K562 (cell line): Measurements from ENCODE around the gene CDKL1. TPM values are rescaled to one million over a fixed set of nuclear protein-coding genes. Genes with fewer than 3 reads are reported as not detected.

Experiments used
- CHD1 ChIP-seq: fragments of 200-600 bp; sonication (generic); IDR thresholded peaks from one replicate; pipeline ENCODE4 v1.6.1; 2012; ENCODE audit warnings: mild to moderate bottlenecking, moderate library complexity, low read length, inconsistent platforms
- EZH2 ChIP-seq: IDR thresholded peaks from 2 replicates; pipeline ENCODE4 v1.6.1; 2012; ENCODE audit warnings: low read depth, mild to moderate bottlenecking, inconsistent platforms, low read length, borderline replicate concordance
- HES1 ChIP-seq: fragments of 450-650 bp; IDR thresholded peaks from 2 replicates; pipeline ENCODE4 v1.6.1; 2016; ENCODE audit warnings: low read depth, mild to moderate bottlenecking, moderate library complexity
- KHSRP ChIP-seq: fragments of 450-650 bp; IDR thresholded peaks from 2 replicates; pipeline ENCODE4 v1.6.1; 2017
- NR2C2 ChIP-seq, 2 experiments: fragments of 200-800 bp in 1 of 2; sonication (Bioruptor generic) in 1 of 2; sonication (generic) in 1 of 2; formaldehyde crosslinking in 1 of 2; IDR thresholded peaks; 2 replicates each; pipeline versions ENCODE4 v1.6.1 to v1.8.0; 2016 to 2022; ENCODE audit warnings: mild to moderate bottlenecking in 1 of 2, missing compliant biosample characterization in 1 of 2, missing genetic modification characterization in 1 of 2, missing genetic modification reagents in 1 of 2
- SIN3A ChIP-seq, 2 experiments: fragments of 150-350 bp in 1 of 2; IDR thresholded peaks; 2 replicates each; pipeline ENCODE4 v1.6.1; 2011 to 2016; ENCODE audit warnings: borderline replicate concordance in 2 of 2, low read depth in 2 of 2, low read length in 2 of 2, mild to moderate bottlenecking in 2 of 2, moderate library complexity in 2 of 2; ENCODE audit not compliant: control insufficient read depth in 1 of 2
- SMARCA5 ChIP-seq: fragments of 450-650 bp; IDR thresholded peaks from 2 replicates; pipeline ENCODE4 v1.6.1; 2016
- TOE1 ChIP-seq, 2 experiments: fragments of 450-650 bp in 1 of 2; sonication (generic) in 1 of 2; formaldehyde crosslinking in 1 of 2; IDR thresholded peaks; 2 replicates each; pipeline versions ENCODE4 v1.7.1 to v1.8.0; 2016 to 2022; ENCODE audit warnings: borderline replicate concordance in 2 of 2, mild to moderate bottlenecking in 2 of 2, antibody characterized with exemption in 1 of 2, inconsistent platforms in 1 of 2, low read depth in 1 of 2, missing genetic modification reagents in 1 of 2, moderate library complexity in 1 of 2
- VEZF1 ChIP-seq: fragments of 200-800 bp; sonication (Bioruptor generic); IDR thresholded peaks from 2 replicates; pipeline ENCODE4 v1.6.1; 2017; ENCODE audit warnings: missing genetic modification characterization, missing compliant biosample characterization
- ZNF140 ChIP-seq: fragments of 250-450 bp; sonication (Bioruptor Pico); IDR thresholded peaks from 2 replicates; pipeline ENCODE4 v1.8.0; 2021; ENCODE audit warnings: moderate library complexity, mild to moderate bottlenecking, inconsistent platforms
- ZNF436 ChIP-seq: fragments of 250-450, 450-650 bp; sonication (Bioruptor Pico); formaldehyde crosslinking; IDR thresholded peaks from 2 replicates; pipeline ENCODE4 v1.7.0; 2020; ENCODE audit warnings: mild to moderate bottlenecking
- polyA plus RNA-seq, 8 experiments: library from polyadenylated mRNA; depleted of rRNA in 4 of 8; stranded (reverse) in 5 of 8; unstranded in 3 of 8; fragments of >200 nt; fragmentation: Nextera tagmentation in 2 of 8; fragmentation: Illumina TruSeq in 1 of 8; extraction: Ambion mirVana in 2 of 8; extraction: Trizol in 1 of 8; gene quantifications; 2 replicates each; pipeline versions ENCODE4 v1.2.1 to v1.2.3, GENCODE V29; 2011 to 2014; ENCODE audit warnings: inconsistent platforms in 1 of 8, missing spikeins in 1 of 8
- total RNA-seq, 7 experiments: library from RNA; depleted of rRNA in 6 of 7; stranded (reverse); fragments of >200 nt in 6 of 7; fragmentation: Illumina TruSeq in 2 of 7; extraction: Trizol in 2 of 7; gene quantifications; 2 replicates each; pipeline versions ENCODE4 v1.2.1 to v1.2.3, GENCODE V29; 2011 to 2021; ENCODE audit warnings: low replicate concordance in 1 of 7
- TF ChIP-seq, protein P1 (sequence below): fragments of 450-650 bp; formaldehyde crosslinking; IDR thresholded peaks from 2 replicates; pipeline ENCODE4 v1.4.0; 2020; ENCODE audit warnings: mild to moderate bottlenecking, moderate library complexity
- TF ChIP-seq, protein P2 (sequence below), 2 experiments: fragments of 450-650 bp; IDR thresholded peaks; 2 replicates each; pipeline ENCODE4 v1.6.1; 2016; ENCODE audit warnings: mild to moderate bottlenecking in 2 of 2, borderline replicate concordance in 1 of 2, low read depth in 1 of 2, moderate library complexity in 1 of 2

CDKL1 gene
- total and polyA plus RNA-seq, 9 of the 15 experiments (the other 6 are each of a cell fraction or from before 2014, with no cell fraction given) = 2.3 to 35.0 (median 7.5) TPM

DNA sequence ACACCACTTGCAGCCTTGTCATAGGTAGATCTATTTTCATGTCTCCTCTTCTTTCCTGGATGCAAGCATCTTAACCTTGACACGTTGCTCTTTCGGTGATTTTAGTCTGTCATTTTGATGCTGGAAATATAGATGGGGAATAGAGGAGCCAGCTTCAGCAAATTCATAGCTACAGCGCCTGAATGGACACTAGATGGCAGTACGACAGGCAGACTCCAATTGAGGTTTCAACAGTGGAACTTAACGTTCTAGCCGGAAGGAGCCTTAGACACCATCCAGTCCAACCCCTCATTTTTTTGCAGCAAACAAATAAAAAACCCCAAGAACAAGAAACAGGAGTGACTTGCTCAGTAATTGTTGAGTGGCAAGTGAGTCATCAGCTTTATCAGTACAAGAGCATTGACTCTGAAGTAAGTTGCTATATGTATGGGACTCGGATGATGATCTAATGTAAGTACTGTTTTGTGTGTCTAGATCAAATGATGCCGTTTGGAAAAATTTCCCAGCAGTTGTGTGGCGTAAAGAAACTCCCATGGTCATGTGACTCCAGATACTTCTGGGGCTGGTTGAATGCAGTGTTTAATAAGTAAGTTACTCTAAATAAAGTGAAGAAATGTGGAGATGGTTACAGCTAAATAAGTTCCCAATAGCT lies 75.5 kb downstream of the CDKL1 start (continued):
- TF ChIP-seq, protein P1, sequence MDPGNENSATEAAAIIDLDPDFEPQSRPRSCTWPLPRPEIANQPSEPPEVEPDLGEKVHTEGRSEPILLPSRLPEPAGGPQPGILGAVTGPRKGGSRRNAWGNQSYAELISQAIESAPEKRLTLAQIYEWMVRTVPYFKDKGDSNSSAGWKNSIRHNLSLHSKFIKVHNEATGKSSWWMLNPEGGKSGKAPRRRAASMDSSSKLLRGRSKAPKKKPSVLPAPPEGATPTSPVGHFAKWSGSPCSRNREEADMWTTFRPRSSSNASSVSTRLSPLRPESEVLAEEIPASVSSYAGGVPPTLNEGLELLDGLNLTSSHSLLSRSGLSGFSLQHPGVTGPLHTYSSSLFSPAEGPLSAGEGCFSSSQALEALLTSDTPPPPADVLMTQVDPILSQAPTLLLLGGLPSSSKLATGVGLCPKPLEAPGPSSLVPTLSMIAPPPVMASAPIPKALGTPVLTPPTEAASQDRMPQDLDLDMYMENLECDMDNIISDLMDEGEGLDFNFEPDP (CRISPR knock-in tag) = no peak
- TF ChIP-seq NR2C2 (CRISPR knock-in tag; IDR thresholded peaks at IDR 0.05) = no peak
- 0 out of 2 replicates have a peak, but pooled peaks have one; percentile 16 for TF ChIP-seq NR2C2 (tag; IDR thresholded peaks at IDR 0.05)
- TF ChIP-seq EZH2 = no peak
- TF ChIP-seq SMARCA5 = no peak
- TF ChIP-seq VEZF1 (CRISPR knock-in tag) = 0 out of 2 replicates have a peak, but pooled peaks have one; percentile 6
- no peak for TF ChIP-seq ZNF140
- no peak for TF ChIP-seq KHSRP
- TF ChIP-seq, protein P2, sequence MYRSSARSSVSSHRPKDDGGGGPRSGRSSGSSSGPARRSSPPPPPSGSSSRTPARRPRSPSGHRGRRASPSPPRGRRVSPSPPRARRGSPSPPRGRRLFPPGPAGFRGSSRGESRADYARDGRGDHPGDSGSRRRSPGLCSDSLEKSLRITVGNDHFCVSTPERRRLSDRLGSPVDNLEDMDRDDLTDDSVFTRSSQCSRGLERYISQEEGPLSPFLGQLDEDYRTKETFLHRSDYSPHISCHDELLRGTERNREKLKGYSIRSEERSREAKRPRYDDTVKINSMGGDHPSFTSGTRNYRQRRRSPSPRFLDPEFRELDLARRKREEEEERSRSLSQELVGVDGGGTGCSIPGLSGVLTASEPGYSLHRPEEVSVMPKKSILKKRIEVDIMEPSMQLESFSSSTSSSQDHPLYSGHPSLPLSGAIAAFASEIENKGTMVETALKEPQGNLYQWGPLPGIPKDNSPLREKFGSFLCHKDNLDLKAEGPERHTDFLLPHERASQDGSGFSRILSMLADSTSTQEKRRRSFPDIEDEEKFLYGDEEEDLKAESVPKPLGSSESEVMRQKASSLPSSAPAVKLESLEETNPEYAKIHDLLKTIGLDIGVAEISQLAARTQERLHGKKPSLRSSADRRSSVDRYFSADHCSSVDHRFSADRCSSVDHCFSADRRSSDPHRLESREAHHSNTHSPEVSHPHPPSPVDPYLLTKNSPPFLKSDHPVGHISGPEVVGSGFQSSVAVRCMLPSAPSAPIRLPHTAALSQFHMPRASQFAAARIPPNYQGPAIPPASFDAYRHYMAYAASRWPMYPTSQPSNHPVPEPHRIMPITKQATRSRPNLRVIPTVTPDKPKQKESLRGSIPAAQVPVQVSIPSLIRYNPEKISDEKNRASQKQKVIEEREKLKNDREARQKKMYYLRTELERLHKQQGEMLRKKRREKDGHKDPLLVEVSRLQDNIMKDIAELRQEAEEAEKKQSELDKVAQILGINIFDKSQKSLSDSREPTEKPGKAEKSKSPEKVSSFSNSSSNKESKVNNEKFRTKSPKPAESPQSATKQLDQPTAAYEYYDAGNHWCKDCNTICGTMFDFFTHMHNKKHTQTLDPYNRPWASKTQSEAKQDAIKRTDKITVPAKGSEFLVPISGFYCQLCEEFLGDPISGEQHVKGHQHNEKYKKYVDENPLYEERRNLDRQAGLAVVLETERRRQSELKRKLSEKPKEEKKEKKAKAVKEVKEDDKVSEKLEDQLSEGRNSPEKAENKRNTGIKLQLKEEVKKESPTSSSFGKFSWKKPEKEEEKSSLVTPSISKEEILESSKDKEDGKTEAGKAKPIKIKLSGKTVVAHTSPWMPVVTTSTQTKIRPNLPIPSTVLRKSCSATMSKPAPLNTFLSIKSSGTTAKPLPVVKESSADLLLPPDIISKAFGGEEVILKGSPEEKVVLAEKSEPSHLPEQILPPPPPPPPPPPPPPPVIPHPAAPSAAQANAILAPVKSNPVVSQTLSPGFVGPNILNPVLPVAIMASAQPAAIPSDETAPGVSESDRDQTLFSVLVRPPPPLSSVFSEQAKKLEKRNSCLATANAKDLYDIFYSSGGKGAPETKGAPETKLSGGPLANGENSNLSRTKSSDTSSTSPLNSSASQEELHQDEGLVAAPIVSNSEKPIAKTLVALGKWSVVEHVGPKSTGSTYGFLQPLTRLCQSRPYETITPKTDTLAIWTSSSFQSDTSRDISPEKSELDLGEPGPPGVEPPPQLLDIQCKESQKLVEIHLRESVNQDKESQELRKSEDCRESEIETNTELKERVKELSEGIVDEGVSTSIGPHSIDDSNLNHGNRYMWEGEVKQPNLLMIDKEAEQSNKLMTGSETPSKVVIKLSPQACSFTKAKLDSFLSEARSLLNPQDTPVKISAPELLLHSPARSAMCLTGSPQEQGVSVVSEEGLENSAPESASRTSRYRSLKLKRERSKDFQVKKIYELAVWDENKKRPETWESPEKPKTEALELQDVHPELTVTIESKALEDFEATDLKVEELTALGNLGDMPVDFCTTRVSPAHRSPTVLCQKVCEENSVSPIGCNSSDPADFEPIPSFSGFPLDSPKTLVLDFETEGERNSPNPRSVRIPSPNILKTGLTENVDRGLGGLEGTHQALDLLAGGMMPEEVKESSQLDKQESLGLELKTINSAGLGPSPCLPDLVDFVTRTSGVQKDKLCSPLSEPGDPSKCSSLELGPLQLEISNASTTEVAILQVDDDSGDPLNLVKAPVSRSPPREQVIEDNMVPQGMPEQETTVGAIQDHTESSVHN (IDR thresholded peaks at IDR 0.05; ENCODE audit: borderline replicate concordance in 1 of 2, low read depth in 1 of 2) = peak in 1 of 2 experiments; percentile 48; a peak in 1 of 4 replicates
- no peak for TF ChIP-seq SIN3A (IDR thresholded peaks at IDR 0.05; ENCODE audit: borderline replicate concordance in 2 of 2, control insufficient read depth in 1 of 2, low read depth in 2 of 2, low read length in 2 of 2)
- TF ChIP-seq TOE1 (IDR thresholded peaks at IDR 0.05; ENCODE audit: borderline replicate concordance) = peak; percentile 94
- no peak for TF ChIP-seq TOE1 (CRISPR knock-in tag; IDR thresholded peaks at IDR 0.05; ENCODE audit: borderline replicate concordance, low read depth)
- no peak for TF ChIP-seq ZNF436
- TF ChIP-seq HES1 = no peak
- TF ChIP-seq CHD1 = no peak
